Left lung (tissue), 10 donors: Measurements from ENCODE around the gene POU2F1. TPM values are rescaled to one million over a fixed set of nuclear protein-coding genes. Genes with fewer than 3 reads are reported as not detected.
"Not testable (repeated sequence)": the region's sequence is repeated elsewhere in the genome, so short reads cannot be mapped to it uniquely, and the experiment has no call there.

Experiments used
- ATAC-seq: fragments of 200-7000 bp; cut with Tn5 transposase; one replicate; pipeline ENCODE4 v1.9.1; 2020; ENCODE audit warnings: moderate library complexity
- DNase-seq, 4 donors: peaks; one replicate each; pipeline ENCODE4 v3.0.0-alpha.2; 2013 to 2020
- H3K27ac ChIP-seq, 2 donors: fragments of 200-600 bp; sonication (generic) in 1 of 2; one replicate each; pipeline versions ENCODE4 v1.5.0 to v1.8.0; 2020 to 2021
- H3K27me3 ChIP-seq, 2 donors: fragments of 200-600 bp; sonication (generic) in 1 of 2; one replicate each; pipeline versions ENCODE4 v1.5.0 to v1.8.0; 2020 to 2021
- H3K36me3 ChIP-seq, 2 donors: fragments of 200-600 bp; sonication (generic) in 1 of 2; one replicate each; pipeline versions ENCODE4 v1.5.0 to v1.8.0; 2020 to 2021
- H3K4me1 ChIP-seq, 2 donors: fragments of 200-600 bp; one replicate each; pipeline ENCODE4 v1.8.0; 2021
- H3K4me3 ChIP-seq, 2 donors: fragments of 200-600 bp; sonication (generic) in 1 of 2; one replicate each; pipeline versions ENCODE4 v1.5.0 to v1.8.0; 2020 to 2021; ENCODE audit warnings: mild to moderate bottlenecking in 1 of 2
- H3K9me3 ChIP-seq, 2 donors: fragments of 200-600 bp; sonication (generic) in 1 of 2; one replicate each; pipeline versions ENCODE4 v1.5.0 to v1.8.0; 2020 to 2021
- intact Hi-C, 2 donors: fragments of 100-400 bp; cut with DNase I; formaldehyde crosslinking; loops; one replicate each; pipeline versions ENCODE4 v1.11.2 to v1.14.2; 2022
- polyA plus RNA-seq, 6 donors: library from polyadenylated mRNA; unstranded; fragments of 120-200 nt; gene quantifications; one replicate each; pipeline ENCODE4 v1.2.1, GENCODE V29; 2013; ENCODE audit not compliant: insufficient read length in 6 of 6
- total RNA-seq, 2 donors: library from RNA; stranded (reverse); fragmentation: NEBNext Ultra II Directional; extraction: Animal tissue kit (Norgen Biotek cat#: 25700); gene quantifications; one replicate each; pipeline ENCODE4 v1.2.1, GENCODE V29; 2021
- TF ChIP-seq, protein P1 (sequence below), 2 donors: fragments of 200-600 bp; sonication (generic) in 1 of 2; IDR thresholded peaks; one replicate each; pipeline versions ENCODE4 v1.5.0 to v1.8.0; 2021; ENCODE audit warnings: antibody characterized with exemption in 2 of 2
- donor health status: DM: no; HTN: yes; CAD: no.
- donor health status: DM: no; HTN: no; CAD: no.

The POU2F1 gene
- total and polyA plus RNA-seq, 8 donors: 12.3 to 16.3 (median 15.2) TPM

- H3K27ac ChIP-seq: no peak overlapping the region
- no peak for DNase-seq
- intact Hi-C loops: no loop called here
Observed at GRCh38 chr1:167200749-167201148, 19.9 kb upstream of the POU2F1 start.

GRCh38 chr1:167202049-167202448, 18.6 kb upstream of the POU2F1 start:
- H3K27ac ChIP-seq: no peak overlapping the region
- H3K4me3 ChIP-seq: no peak overlapping the region
- H3K9me3 ChIP-seq: peaks cover 0 to 6% of the 10 kb centered on the region in 2 donors
- TF ChIP-seq, protein P1, sequence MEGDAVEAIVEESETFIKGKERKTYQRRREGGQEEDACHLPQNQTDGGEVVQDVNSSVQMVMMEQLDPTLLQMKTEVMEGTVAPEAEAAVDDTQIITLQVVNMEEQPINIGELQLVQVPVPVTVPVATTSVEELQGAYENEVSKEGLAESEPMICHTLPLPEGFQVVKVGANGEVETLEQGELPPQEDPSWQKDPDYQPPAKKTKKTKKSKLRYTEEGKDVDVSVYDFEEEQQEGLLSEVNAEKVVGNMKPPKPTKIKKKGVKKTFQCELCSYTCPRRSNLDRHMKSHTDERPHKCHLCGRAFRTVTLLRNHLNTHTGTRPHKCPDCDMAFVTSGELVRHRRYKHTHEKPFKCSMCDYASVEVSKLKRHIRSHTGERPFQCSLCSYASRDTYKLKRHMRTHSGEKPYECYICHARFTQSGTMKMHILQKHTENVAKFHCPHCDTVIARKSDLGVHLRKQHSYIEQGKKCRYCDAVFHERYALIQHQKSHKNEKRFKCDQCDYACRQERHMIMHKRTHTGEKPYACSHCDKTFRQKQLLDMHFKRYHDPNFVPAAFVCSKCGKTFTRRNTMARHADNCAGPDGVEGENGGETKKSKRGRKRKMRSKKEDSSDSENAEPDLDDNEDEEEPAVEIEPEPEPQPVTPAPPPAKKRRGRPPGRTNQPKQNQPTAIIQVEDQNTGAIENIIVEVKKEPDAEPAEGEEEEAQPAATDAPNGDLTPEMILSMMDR (IDR thresholded peaks at IDR 0.05): no peak
- no peak for ATAC-seq
- no peaks in the 10 kb centered on the region for H3K36me3 ChIP-seq
- no peaks in the 10 kb centered on the region for H3K27me3 ChIP-seq
- H3K4me1 ChIP-seq: no peaks in the 10 kb centered on the region
- intact Hi-C loops: no loop called here
- DNase-seq: no peak

More at GRCh38 chr1:167200749-167201148, 19.9 kb upstream of the POU2F1 start:
- H3K27me3 ChIP-seq: no peaks in the 10 kb centered on the region
- H3K4me3 ChIP-seq: no peak overlapping the region
- TF ChIP-seq, protein P1 (IDR thresholded peaks at IDR 0.05): no peak
- peaks cover 0 to 6% of the 10 kb centered on the region in 2 donors for H3K9me3 ChIP-seq
- H3K36me3 ChIP-seq: no peaks in the 10 kb centered on the region
- no peak for ATAC-seq
- no peaks in the 10 kb centered on the region for H3K4me1 ChIP-seq

DNA sequence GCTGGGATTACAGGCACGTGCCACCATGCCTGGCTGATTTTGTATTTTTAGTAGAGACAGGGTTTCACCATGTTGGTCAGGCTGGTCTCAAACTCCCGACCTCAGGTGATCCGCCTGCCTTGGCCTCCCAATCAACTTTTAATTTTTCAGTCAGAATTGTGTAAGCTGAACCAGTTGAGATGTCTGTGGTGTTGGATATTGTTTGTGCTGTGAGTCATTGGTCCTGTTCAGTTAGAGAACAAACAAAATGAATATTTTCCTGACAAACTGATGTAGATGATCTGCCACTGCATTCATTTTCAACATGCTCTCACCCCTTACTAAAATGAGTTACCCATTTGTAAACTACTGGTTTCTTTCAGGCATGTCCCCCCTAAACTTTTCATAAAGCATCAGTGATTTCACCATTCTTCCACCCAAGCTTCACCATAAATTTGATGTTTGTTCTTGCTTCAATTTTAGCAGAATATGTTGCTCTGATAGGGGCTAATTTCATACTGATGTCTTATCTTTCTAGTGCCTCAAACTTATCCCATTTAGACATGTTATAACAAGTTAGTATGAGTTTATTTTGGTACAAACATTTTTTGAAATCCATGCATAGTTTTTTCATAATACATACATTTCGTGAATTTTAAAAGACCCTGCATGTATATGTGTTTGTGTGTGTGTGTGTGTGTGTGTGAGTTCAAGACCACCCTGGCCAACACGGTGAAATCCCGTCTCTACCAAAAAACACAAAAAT, 15.2 kb upstream of the POU2F1 start:
- H3K4me1 ChIP-seq, ATAC-seq: not testable (repeated sequence)

GRCh38 chr1:167206166-167206835, 14.4 kb upstream of the POU2F1 start:
- ATAC-seq (no peak), DNase-seq (no peak)
- H3K27ac ChIP-seq: no peak overlapping the region
- TF ChIP-seq, protein P1 (IDR thresholded peaks at IDR 0.05): no peak
- no peaks in the 10 kb centered on the region for H3K4me1 ChIP-seq
- no peak overlapping the region for H3K4me3 ChIP-seq
- H3K27me3 ChIP-seq: no peaks in the 10 kb centered on the region
- intact Hi-C loops: no loop called here
- H3K9me3 ChIP-seq: peaks cover 0 to 23% of the 10 kb centered on the region in 2 donors
- H3K36me3 ChIP-seq: no peaks in the 10 kb centered on the region

More for the DNA sequence above, 15.2 kb upstream of the POU2F1 start:
- intact Hi-C loops, H3K27me3 ChIP-seq, DNase-seq, H3K4me3 ChIP-seq, H3K27ac ChIP-seq, H3K36me3 ChIP-seq: not testable (repeated sequence)
- H3K9me3 ChIP-seq: peaks cover 0 to 23% of the 10 kb centered on the region in 2 donors

DNA sequence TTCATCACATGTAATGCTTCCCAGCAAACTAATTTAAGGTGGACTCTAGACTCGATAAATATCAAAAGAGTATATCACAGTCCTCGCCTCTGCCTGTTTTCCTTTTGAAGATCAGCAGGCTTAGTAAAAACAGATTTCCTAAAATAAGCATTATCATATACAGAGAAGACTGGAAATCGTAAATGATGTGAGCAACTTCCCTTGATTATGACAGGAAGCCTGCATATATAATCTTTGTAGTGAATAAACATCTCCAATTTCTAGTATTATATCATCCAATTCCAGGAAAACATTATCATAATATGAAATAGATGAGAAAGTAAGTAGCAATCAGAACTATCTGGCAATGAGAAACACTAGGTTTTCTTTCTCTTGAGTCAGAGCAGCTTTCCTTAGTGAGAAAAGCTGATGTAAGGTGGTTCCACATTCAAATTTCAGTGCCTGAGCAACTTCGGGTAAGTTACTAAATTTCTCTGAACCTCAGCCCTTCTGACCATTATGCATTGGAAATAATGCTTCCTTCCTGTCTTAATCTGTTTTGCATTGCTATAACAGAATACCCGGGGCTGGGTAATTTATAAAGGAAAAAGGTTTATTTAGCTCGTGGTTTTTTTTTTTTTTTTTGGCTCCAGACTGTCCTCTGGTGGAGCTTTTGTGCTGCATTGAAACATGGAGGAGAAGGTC, 12.6 kb upstream of the POU2F1 start:
- Histone ChIP-seq H3K27ac (no peak overlapping the region), H3K27me3 (no peaks in the 10 kb centered on the region), H3K4me1 (no peaks in the 10 kb centered on the region), H3K36me3 (no peaks in the 10 kb centered on the region), H3K9me3 (peaks cover 0 to 23% of the 10 kb centered on the region in 2 donors), H3K4me3 (no peak overlapping the region)
- ATAC-seq (no peak), DNase-seq (no peak)
- TF ChIP-seq, protein P1 (IDR thresholded peaks at IDR 0.05): no peak
- intact Hi-C loops: no loop called here
